HepG2 (cell line): ENCODE measurements around the gene SMIM38. TPM values are rescaled to one million over a fixed set of nuclear protein-coding genes. Genes with fewer than 3 reads are reported as not detected.

Experiments
- CBX5 ChIP-seq: sonication (generic); formaldehyde crosslinking; IDR thresholded peaks from 2 replicates; pipeline ENCODE4 v1.4.0; 2020; ENCODE audit warnings: missing genetic modification reagents, borderline replicate concordance
- EP300 ChIP-seq, 3 experiments: sonication (generic) in 1 of 3; formaldehyde crosslinking in 1 of 3; IDR thresholded peaks; 2 replicates each; pipeline versions ENCODE4 v1.5.1 to v1.6.1; 2011 to 2020; ENCODE audit warnings: low read depth in 2 of 3, low read length in 2 of 3, borderline replicate concordance in 1 of 3, improper control_type of control experiment in 1 of 3, mild to moderate bottlenecking in 1 of 3, missing genetic modification reagents in 1 of 3, moderate library complexity in 1 of 3
- HOMEZ ChIP-seq: IDR thresholded peaks from 2 replicates; pipeline ENCODE4 v1.6.1; 2016; ENCODE audit warnings: low read depth
- NCOA2 ChIP-seq: sonication (generic); formaldehyde crosslinking; IDR thresholded peaks from 2 replicates; pipeline ENCODE4 v1.8.0; 2022; ENCODE audit warnings: inconsistent platforms
- NR3C1 ChIP-seq: sonication (generic); formaldehyde crosslinking; IDR thresholded peaks from 2 replicates; pipeline ENCODE4 v1.4.0; 2020; ENCODE audit warnings: missing genetic modification reagents
- ONECUT2 ChIP-seq: sonication (generic); formaldehyde crosslinking; IDR thresholded peaks from 2 replicates; pipeline ENCODE4 v1.4.0; 2020; ENCODE audit warnings: missing genetic modification reagents
- SSRP1 ChIP-seq: IDR thresholded peaks from 2 replicates; pipeline ENCODE4 v1.6.1; 2016; ENCODE audit warnings: control low read depth
- U2AF2 ChIP-seq: fragments of 200-400 bp; formaldehyde crosslinking; IDR thresholded peaks from 2 replicates; pipeline ENCODE4 v1.6.1; 2017; ENCODE audit warnings: low read depth, mild to moderate bottlenecking, low read length
- ZBTB25 ChIP-seq: IDR thresholded peaks from 2 replicates; pipeline ENCODE4 v1.6.1; 2018; ENCODE audit warnings: missing genetic modification reagents
- ZFP91 ChIP-seq: sonication (generic); formaldehyde crosslinking; IDR thresholded peaks from 2 replicates; pipeline ENCODE4 v1.9.0; 2022; ENCODE audit warnings: missing genetic modification reagents, mild to moderate bottlenecking, borderline replicate concordance
- ZNF12 ChIP-seq: sonication (generic); formaldehyde crosslinking; IDR thresholded peaks from 2 replicates; pipeline ENCODE4 v1.5.0; 2020; ENCODE audit warnings: missing genetic modification reagents
- ZNF276 ChIP-seq: sonication (generic); formaldehyde crosslinking; IDR thresholded peaks from 2 replicates; pipeline ENCODE4 v1.4.0; 2020; ENCODE audit warnings: mild to moderate bottlenecking, low read depth, missing genetic modification reagents
- ZNF367 ChIP-seq: sonication (generic); formaldehyde crosslinking; IDR thresholded peaks from 2 replicates; pipeline ENCODE4 v1.4.0; 2020; ENCODE audit warnings: missing genetic modification reagents, borderline replicate concordance
- ZNF768 ChIP-seq: sonication (generic); formaldehyde crosslinking; IDR thresholded peaks from 2 replicates; pipeline ENCODE4 v1.4.0; 2020; ENCODE audit warnings: missing genetic modification reagents
- ZNF83 ChIP-seq: sonication (generic); formaldehyde crosslinking; IDR thresholded peaks from 2 replicates; pipeline ENCODE4 v1.4.0; 2020; ENCODE audit warnings: missing genetic modification reagents, mild to moderate bottlenecking, borderline replicate concordance
- polyA plus RNA-seq, 8 experiments: library from polyadenylated mRNA; depleted of rRNA in 3 of 8; stranded (reverse) in 7 of 8; unstranded in 1 of 8; fragments of >200 nt; fragmentation: Illumina TruSeq in 4 of 8; extraction: Trizol in 4 of 8; gene quantifications; 2 replicates each; pipeline versions ENCODE4 v1.2.1 to v1.2.3, GENCODE V29; 2011 to 2016; ENCODE audit warnings: low read depth in 4 of 8, missing spikeins in 1 of 8, mixed read lengths in 1 of 8; ENCODE audit not compliant: insufficient read depth in 1 of 8
- total RNA-seq, 5 experiments: library from RNA; depleted of rRNA; stranded (reverse); fragments of >200 nt; fragmentation: Illumina TruSeq; extraction: Trizol; gene quantifications; 2 replicates each; pipeline ENCODE4 v1.2.3, GENCODE V29; 2016; ENCODE audit warnings: low read depth in 1 of 5
- TF ChIP-seq, protein P1 (sequence below): sonication (generic); formaldehyde crosslinking; IDR thresholded peaks from 2 replicates; pipeline ENCODE4 v1.5.1; 2020; ENCODE audit warnings: mild to moderate bottlenecking, missing genetic modification reagents, moderate library complexity
- TF ChIP-seq, protein P2 (sequence below): sonication (generic); formaldehyde crosslinking; IDR thresholded peaks from 2 replicates; pipeline ENCODE4 v1.8.0; 2022; ENCODE audit warnings: missing genetic modification reagents, mild to moderate bottlenecking, moderate library complexity, borderline replicate concordance
- TF ChIP-seq, protein P3 (sequence below): sonication (generic); formaldehyde crosslinking; IDR thresholded peaks from 2 replicates; pipeline ENCODE4 v1.4.0; 2020; ENCODE audit warnings: missing genetic modification reagents

SMIM38 gene
- total and polyA plus RNA-seq, 2 of the 13 experiments (the other 11 are each of a cell fraction or from before 2014, with no cell fraction given): 0.30 to 0.40 TPM

DNA sequence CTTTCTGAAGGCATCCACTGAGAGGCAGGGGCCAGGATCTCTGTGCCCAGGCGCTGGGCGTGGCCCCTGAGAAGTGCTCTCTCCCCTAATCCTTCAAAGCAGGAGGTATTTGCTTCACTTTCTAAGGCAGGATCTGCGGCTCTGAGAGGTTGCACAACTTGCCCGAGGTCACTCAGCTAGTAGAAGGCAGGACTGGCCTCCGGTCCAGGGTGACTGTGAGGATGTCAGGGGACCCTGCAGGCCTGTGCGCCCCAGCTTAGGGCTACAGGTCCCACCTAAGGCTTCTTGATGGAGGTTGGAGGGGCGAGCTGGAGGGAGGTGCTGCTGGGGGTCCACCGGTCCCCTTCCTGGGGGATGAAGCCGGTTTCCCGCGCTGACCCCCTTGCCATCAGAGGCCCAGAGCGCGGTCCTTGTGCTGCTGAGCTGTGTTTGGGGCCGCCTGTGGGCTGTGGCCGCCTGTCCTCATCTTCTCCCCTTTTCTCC, 979 bp downstream of the SMIM38 start (continued):
- TF ChIP-seq ZFP91 (CRISPR knock-in tag) (no peak), ZNF367 (CRISPR knock-in tag) (no peak), NR3C1 (CRISPR knock-in tag) (no peak), ZNF768 (CRISPR knock-in tag) (peak; percentile 92), EP300 (IDR thresholded peaks at IDR 0.05; ENCODE audit: low read depth in 2 of 2, low read length in 2 of 2) (peak in 1 of 2 experiments; percentile 22; a peak in 1 of 4 replicates), EP300 (CRISPR knock-in tag; IDR thresholded peaks at IDR 0.05; ENCODE audit: borderline replicate concordance) (no peak; the same call in 1 of the 2 replicates), NCOA2 (CRISPR knock-in tag) (0 out of 2 replicates have a peak, but pooled peaks have one; percentile 13), CBX5 (CRISPR knock-in tag) (peak; percentile 33; the same call in 1 of the 2 replicates), HOMEZ (CRISPR knock-in tag) (no peak), ZNF276 (CRISPR knock-in tag) (no peak), ONECUT2 (CRISPR knock-in tag) (no peak), ZBTB25 (CRISPR knock-in tag) (no peak), U2AF2 (no peak), SSRP1 (CRISPR knock-in tag) (0 out of 2 replicates have a peak, but pooled peaks have one; percentile 53), ZNF12 (CRISPR knock-in tag) (peak; percentile 84), ZNF83 (no peak)
- TF ChIP-seq, protein P1, sequence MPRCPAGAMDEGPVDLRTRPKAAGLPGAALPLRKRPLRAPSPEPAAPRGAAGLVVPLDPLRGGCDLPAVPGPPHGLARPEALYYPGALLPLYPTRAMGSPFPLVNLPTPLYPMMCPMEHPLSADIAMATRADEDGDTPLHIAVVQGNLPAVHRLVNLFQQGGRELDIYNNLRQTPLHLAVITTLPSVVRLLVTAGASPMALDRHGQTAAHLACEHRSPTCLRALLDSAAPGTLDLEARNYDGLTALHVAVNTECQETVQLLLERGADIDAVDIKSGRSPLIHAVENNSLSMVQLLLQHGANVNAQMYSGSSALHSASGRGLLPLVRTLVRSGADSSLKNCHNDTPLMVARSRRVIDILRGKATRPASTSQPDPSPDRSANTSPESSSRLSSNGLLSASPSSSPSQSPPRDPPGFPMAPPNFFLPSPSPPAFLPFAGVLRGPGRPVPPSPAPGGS: no peak
- TF ChIP-seq, protein P2, sequence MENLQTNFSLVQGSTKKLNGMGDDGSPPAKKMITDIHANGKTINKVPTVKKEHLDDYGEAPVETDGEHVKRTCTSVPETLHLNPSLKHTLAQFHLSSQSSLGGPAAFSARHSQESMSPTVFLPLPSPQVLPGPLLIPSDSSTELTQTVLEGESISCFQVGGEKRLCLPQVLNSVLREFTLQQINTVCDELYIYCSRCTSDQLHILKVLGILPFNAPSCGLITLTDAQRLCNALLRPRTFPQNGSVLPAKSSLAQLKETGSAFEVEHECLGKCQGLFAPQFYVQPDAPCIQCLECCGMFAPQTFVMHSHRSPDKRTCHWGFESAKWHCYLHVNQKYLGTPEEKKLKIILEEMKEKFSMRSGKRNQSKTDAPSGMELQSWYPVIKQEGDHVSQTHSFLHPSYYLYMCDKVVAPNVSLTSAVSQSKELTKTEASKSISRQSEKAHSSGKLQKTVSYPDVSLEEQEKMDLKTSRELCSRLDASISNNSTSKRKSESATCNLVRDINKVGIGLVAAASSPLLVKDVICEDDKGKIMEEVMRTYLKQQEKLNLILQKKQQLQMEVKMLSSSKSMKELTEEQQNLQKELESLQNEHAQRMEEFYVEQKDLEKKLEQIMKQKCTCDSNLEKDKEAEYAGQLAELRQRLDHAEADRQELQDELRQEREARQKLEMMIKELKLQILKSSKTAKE (CRISPR knock-in tag): 0 out of 2 replicates have a peak, but pooled peaks have one; percentile 23
- TF ChIP-seq, protein P3, sequence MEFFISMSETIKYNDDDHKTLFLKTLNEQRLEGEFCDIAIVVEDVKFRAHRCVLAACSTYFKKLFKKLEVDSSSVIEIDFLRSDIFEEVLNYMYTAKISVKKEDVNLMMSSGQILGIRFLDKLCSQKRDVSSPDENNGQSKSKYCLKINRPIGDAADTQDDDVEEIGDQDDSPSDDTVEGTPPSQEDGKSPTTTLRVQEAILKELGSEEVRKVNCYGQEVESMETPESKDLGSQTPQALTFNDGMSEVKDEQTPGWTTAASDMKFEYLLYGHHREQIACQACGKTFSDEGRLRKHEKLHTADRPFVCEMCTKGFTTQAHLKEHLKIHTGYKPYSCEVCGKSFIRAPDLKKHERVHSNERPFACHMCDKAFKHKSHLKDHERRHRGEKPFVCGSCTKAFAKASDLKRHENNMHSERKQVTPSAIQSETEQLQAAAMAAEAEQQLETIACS: no peak
